HG03442 (cell line): Measurements from ENCODE around the gene TNS2.
"Not testable (repeated sequence)": the region's sequence is repeated elsewhere in the genome, so short reads cannot be mapped to it uniquely, and the experiment has no call there.

ENCODE experiments used
- ATAC-seq: cut with Tn5 transposase; IDR thresholded peaks from one replicate; pipeline ENCODE4 v1.9.1; 2021; ENCODE audit warnings: mild to moderate bottlenecking, moderate library complexity; ENCODE audit not compliant: unreplicated experiment

TNS2 gene

DNA sequence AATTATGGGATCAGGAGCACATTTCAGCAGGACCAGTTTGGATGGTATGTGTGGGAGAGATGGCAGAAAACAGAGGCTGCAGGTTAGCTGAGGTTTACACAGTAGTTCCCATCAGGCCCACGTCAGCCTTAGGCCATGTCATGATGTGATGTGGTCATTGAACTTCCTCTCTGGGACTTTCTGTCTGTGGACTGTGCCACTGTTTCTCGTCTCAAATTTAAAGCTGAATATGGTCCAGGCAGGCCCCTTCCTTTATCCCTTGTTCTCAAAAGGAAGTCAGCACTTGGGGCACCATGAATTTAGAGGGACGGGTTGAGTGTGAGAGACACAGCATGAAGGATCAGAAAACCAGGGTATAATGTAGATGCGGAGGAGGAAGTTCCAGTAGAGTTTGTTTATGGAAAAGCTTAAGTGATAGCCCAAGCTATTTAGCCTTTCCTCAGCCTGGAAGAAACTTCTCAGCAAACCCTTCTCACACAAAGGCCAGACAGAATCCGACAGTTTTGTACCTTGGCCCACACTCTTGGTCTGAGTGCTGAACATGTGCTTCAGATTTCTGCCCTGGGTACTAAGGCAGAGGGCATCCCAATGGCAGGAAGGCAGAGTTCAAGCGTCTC is 44.0 kb downstream of the TNS2 start:
- ATAC-seq: no peak

DNA sequence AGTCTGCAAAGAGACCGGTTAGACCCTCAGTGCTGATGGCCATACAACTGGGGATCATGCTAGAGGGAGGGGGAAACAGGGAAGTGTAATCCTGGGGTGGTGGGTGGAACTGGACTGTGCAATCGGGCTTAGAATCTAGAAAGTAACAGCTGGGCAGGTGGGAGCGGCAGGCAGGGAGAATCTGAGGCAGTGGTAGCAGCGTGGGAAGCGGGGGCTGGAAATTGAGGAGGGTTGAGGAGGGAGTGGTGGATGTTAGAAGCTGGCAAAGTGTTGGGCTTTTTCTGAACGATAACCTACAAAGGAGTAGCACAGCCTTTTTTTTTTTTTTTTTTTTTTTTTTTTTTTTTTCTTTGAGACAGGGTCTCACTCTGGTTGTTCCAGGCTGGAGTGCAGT is 44.5 kb downstream of the TNS2 start:
- no peak for ATAC-seq

DNA sequence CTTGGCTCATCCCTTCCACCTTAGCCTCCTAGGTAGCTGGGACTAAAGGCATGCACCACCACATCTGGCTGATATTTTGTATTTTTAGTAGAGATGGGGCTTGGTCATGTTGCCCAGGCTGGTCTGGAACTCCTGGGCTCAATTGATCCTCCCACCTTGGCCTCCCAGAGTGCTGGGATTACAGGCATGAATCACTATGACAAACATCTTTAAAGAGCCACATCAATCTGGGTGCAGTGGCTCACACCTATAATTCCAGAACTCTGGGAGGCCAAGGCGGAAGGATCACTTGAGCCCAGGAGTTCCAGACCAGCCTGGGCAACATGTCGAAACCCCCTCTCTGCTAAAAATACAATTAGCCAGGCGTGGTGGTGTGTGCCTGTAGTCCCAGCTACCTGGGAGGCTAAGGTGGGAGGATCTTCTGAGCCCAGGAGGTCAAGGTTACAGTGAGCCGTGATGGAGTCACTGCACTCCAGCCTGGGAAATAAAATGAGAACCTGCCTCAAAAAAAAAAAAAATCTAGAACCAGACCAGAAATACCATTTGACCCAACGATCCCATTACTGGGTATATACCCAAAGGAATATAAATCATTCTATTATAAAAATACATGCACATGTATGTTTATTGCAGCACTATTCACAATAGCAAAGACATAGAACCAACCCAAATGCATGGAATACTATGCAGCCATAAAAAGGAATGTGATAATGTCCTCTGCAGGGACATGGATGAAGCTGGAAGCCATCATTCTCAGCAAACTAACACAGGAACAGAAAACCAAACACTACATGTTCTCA is 45.1 kb downstream of the TNS2 start:
- not testable (repeated sequence) for ATAC-seq

DNA sequence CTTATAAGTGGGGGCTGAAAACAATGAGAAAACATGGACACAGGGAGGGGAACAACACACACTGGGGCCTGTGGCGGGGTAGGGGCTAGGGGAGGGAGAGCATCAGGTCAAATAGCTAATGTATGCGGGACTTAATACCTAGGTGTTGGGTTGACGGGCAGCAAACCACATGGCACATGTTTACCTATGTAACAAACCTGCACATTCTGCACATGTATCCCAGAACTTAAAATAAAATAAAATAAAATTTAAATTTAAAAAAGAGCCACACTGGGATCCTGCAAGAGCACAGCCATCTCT is 45.7 kb downstream of the TNS2 start:
- not testable (repeated sequence) for ATAC-seq

DNA sequence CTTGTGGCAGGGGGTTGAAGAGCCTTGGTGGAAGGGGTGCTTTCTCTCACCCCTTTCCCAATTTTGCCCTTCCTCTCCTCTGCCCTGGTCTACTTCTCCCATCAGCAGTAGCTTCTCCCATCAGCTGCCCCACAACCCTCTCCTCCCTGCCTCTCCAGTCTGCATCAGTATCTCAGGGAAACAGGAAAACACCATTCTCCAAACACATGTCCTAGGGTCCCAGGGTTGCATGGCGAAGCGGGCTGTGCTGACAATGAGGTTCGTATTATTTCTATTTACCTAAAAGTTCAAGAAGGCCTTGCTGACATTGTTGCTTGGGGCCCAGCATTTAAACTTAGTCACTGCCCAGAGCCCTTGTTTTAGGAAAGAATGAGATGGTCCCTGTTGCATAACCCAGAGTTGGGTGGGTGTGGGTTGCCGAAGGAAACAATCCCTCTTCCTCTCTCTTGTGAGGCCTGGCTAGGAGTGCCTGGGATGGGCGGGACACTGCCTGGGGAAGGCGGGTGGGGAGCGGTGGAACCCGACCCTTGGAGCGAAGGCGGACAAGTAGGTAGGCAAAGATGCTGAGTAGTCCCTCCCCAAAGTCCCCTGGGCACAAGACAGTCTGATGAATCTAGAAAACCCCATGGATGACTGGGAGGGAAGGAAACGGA is 46.4 kb downstream of the TNS2 start:
- ATAC-seq: no peak

DNA sequence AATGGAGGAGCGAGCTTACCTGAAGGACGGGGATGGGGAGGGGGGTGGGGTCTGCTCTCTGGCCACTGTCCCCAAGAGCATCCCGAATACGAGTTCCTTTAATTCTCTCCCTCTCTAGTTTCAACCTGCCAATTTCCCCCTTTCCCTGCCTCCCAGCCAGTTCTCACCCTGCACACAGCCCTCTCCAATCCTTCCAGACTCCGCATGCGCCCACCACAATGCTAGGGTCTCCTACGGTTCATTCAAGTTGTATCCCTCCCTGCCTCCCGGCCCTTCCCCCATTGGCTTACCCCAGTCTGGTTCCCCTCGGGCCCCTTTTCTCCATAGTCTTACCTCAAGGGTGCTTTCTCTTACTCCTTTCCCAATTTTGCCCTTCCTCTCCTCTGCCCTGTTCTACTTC is 46.9 kb downstream of the TNS2 start:
- ATAC-seq: no peak

DNA sequence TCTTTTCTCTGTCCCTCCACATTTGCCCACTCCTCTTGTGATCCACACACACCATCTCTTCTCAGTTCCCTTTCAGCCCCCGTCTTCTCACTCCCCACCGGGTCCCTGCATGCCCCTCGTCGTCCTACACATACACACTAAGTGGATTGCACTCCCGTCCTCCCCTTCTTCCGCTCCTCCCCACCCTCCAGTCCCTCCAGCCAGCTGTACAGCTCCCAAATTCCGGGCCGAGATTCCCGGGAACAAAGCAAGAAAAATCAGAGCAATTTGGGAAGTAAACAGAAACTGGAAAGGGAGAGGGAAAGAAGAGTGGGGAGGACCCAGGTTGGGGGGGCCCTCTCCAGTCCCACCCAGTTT is 47.3 kb downstream of the TNS2 start:
- no peak for ATAC-seq

DNA sequence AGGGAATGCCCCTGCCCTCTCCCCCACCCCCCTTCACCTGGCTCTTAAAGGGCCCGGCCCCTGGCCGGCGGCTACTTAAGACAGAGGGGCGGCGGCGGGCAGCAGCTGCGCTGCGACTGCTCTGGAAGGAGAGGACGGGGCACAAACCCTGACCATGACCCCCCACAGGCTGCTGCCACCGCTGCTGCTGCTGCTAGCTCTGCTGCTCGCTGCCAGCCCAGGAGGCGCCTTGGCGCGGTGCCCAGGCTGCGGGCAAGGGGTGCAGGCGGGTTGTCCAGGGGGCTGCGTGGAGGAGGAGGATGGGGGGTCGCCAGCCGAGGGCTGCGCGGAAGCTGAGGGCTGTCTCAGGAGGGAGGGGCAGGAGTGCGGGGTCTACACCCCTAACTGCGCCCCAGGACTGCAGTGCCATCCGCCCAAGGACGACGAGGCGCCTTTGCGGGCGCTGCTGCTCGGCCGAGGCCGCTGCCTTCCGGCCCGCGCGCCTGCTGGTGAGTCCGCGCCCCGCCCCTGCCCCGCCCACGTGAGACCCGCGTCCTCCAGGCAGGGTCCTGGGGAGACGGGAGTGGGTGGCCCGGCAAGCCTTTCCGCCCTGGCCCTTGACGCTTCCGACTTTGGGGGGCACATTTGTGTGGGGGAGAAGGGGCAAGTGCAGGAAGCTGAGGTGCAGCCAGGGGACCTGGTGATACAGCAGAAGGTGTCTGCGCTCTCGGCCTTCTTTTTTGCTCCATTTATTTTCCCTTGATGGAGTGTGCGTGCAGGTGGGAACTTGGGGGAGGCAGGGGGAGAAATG is 47.9 kb downstream of the TNS2 start, which contains the start of gene IGFBP6:
Gene IGFBP6, plus strand, starts transcription at position 104 of the 790 bp plus-strand sequence. Its CDS starts 51 bp downstream, at position 155.
- ATAC-seq: no peak

DNA sequence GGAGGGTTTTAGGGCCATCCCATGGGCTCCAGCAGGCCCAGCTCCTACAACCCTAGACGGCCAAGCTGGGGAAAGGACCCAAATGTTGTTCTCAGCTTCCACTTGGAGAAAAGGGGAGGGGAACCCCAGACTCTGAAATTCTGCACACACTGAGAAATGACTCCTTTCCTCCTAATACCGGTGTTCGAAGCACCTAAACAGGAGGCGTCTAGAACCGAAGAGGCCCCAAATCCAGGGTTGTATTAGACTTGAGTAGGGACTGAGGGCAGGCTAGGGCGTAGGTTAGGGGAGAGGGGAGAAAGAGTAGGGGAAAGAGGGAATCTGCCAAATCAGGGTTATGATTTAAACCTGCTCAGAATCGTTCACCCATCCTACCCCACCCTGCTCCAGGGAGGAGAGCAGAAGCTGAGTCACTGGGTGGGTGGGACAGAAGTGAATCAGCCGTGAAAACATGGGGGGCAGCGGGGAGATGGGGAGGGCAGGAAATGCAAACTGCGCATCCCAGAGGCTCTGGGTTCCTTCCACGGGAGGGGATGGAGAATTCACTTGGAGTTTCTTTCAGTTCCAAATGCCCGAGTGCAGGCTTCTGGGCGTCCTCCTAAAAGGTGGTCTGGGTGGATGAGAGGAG is 48.6 kb downstream of the TNS2 start:
- ATAC-seq: no peak

DNA sequence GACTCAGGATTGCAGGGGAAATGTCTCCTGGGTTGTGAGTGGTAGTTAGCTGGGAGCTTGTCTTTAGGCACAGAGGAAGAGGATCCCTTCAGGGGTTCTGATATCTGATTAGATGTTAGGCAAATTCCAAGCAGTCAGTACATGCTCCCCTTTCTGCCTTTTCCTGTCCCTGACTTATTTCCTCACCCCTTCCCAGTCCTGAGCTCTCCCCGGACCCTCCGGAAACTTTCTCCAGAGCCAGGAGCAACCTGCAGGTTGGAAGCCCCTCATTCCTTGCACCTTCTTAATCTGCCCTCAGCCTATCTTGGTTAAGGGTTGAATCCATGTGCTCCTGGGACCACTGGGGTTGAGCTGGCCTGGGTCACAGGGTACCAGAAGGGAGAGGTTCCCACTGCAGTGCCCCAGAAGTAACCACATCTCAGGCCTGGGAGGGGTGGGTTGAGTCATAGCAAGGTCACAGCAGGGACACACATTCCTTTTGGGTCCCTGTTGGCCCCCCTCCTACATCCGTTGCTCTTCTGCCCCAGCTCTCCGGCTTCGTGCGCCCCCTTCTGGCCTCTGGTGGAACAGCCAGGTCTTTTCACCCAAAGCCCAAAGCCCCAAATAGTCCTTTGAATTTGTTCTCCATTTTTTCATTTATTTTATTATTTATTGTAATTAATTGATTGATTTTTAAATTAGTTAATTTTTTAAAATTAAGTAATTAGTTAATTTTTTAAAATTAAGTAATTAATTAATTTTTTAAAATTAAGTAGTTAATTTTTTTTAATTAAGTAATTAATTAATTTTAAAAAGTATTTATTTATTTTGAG is 49.4 kb downstream of the TNS2 start:
- no peak for ATAC-seq

DNA sequence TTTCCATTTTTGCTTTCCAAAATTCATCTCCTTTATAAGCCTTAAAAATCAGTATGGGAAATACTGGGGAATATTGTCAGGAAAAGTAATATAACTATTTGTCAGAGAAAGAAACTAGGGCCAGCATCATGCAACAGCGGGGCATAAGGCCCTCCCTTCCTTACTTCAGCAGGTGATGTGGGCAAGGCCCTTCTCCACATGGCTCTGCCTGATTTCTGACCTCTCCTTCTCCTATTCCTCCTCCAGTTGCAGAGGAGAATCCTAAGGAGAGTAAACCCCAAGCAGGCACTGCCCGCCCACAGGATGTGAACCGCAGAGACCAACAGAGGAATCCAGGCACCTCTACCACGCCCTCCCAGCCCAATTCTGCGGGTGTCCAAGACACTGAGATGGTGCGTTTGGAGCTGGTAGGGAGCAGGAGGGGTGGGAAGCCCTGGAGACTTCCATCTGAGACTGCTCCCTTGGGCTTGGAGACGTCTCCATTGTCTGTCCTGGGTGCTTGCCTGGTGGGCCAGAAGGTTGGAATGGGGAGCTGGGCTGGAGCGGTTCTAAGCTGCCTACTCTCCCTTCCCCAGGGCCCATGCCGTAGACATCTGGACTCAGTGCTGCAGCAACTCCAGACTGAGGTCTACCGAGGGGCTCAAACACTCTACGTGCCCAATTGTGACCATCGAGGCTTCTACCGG is 50.7 kb downstream of the TNS2 start:
- ATAC-seq: no peak

DNA sequence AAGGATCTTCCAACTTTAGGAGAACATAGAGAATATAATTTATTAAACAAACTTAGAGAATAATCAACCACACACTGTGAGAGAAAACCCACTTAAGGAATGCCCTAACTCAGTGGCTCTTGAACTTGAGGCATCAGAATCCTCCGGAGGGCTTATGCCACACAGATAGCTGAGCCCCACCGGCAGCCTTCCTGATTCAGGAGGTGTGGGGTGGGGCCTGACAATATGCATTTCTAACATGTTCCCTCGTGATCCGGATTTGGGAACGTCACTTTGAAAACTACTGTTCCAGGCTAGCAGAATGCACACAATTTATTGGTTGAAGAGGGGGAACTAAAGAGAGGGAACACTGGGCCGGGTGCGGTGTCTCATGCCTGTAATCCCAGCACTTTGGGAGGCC is 51.4 kb downstream of the TNS2 start:
- ATAC-seq: no peak

DNA sequence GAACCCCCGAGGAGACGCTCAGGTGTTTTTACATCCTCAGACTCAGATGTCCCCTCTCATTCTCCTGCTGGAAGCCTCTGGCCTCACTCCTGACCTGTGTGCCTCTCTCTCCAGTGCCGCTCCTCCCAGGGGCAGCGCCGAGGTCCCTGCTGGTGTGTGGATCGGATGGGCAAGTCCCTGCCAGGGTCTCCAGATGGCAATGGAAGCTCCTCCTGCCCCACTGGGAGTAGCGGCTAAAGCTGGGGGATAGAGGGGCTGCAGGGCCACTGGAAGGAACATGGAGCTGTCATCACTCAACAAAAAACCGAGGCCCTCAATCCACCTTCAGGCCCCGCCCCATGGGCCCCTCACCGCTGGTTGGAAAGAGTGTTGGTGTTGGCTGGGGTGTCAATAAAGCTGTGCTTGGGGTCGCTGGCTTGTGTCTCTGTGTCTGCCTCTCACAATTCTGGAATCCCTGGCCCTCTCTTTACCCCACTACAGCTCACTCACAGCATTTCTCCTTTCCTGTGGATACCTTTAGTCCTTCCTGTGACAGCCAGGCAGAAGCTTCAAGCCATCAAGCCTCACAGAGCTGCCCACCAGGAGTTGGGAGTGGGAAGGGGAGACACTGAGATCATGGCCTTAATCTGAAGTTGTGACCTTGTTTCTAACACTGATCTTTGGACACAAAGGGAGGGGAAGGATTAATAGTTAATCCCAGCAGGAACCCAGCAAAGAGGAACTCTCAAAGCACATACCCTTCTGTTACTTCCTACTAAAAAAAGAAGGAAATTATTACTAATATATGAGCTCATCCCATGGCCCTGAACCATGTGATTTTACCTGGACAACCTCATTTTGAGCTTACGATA is 52.3 kb downstream of the TNS2 start:
- no peak for ATAC-seq

DNA sequence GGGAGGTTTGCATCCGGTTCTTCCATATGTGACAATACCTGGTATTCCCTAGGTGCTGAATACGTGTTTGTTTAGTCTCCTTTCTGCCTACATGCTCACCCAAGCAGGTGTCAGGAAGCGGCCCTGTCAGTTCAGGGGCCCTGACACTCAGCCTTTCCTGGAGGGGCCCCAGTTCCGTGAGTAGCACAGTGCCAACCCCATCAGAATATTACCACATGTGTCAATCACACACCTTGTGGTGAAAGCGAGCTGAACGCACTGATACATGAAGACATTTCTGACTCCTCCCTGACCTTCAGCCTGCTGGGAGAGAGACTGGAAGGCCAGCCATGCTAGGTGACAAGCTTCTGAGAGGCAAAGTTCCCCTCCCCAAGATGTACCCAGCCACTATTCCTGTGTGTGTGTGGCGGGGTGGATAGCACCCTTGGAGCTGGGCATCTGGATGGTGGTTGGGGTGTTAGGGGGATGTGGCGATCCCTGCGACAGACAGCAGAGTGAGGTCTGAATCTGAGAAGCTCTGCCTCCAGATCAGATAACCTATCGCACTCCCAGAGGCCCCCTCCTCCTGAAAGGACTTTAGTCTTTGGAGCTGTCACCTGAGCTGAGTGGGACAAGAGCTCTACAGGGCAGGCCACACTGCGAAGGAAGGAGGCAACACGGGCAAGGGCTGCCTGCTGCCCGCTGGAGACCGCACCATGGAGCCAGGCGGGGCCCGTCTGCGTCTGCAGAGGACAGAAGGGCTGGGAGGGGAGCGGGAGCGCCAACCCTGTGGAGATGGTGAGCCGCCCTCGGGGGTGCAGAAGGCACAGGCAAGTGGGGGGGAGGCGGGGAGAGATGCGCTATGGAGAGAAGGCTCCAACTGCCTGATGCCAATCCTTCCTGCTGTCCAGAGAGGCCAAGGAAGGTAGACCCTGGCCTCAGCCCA is 53.3 kb downstream of the TNS2 start, which contains the start of gene SOAT2:
Gene SOAT2, plus strand, starts transcription at position 604 of the 925 bp plus-strand sequence. Its CDS starts 92 bp downstream, at position 696.
- ATAC-seq: no peak

DNA sequence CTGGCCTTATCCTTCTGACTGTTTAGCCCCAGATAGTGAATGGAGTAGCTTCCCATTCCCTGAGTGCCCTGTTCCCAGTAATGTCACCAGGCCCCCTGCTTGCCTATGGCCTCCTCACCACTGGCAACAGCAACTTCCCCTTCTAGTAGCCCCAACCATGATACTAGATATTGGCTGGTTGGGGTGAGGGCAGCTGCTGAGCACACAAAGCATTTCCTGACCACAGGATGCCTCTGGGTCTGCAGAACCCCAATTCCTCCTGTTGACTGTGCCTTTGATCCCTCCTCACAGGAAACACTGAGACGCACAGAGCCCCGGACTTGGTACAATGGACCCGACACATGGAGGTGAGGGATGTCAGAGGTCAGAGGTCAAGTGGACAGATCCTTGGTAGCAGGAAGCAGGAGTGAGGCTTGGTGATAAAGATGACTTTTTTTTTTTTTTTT is 54.0 kb downstream of the TNS2 start:
- no peak for ATAC-seq

DNA sequence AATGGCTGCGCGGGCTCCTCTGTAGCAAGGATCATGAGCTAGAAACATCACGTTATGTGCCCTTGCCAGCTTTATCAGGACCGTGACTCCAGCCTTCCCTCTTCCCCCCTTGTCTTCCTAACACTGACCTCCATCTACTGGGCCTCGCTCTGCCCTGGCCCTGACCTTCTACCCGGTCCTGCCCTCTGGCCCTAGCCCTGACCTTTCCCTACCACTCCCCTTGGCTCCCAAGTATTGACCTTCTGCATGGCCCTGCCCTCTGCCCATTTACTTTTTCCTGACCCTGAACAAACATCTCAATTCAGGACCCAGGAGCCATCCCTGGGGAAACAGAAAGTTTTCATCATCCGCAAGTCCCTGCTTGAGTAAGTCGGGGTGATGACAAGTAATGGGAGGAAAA is 55.4 kb downstream of the TNS2 start:
- ATAC-seq: no peak

DNA sequence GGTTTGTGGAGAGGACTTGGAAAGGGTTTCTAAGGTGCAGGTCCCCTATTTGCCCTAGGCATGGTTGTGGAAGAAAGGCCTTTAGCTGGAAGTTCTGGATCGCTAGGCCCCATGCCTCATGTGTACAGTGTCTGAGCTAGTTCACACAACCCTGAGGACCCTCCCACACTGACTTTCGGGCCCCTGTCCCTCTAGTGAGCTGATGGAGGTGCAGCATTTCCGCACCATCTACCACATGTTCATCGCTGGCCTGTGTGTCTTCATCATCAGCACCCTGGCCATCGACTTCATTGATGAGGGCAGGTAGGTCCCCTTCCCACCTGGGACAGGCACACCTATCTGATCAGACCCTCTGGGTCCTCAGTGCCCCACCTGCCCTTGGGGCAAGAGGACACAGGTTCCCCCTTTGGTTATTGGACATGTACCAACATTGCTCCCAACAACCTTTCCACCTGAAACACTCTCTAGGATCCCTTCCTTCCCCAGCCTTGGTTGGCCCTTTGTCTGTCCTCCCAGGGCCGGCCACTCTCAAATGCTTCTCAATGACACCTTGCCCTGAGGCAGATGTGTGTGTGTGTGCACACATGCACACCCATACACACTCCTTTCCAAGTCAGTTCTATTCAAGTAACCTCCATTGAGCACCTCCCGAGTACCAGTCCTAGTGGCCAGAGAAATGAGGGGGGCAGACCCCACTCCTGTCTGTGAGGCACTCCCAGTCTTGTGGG is 56.0 kb downstream of the TNS2 start:
- ATAC-seq: no peak
